Measurements from ENCODE around the gene CCNH.

CCNH gene

DNA sequence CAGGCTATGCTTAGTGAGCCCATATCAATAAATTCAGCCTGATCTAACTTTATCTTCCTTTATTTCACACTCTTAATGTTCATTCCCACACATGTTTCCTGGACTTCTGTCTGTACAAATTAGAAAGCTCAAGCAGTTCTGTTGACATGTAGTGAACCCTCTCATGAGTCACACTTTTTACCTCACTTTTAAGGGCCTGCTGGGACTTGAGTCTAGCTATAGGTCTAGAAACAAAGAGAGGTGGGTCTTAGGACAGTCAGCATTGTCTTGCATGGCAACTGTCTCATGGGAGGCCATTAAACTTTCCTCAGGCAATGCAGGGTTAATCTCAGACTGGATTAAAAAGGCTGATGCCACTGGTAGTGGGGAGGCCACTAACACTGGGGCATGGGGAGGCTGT is 8.6 kb upstream of the CCNH start:
- no peak for TF ChIP-seq JUND (IDR thresholded peaks at IDR 0.05; ENCODE audit: low read depth)
- no peak for DNase-seq (ENCODE audit: low read depth in 1 of 2, low spot score in 1 of 2)
- in situ Hi-C loops (cut with HindIII; ENCODE audit: low pct_unique_long_range_greater_than_20kb, low sequenced_read_pairs): no loop called here

GRCh38 chr5:87418506-87418905 is 5.8 kb upstream of the CCNH start:
- DNase-seq (ENCODE audit: low read depth in 1 of 2, low spot score in 1 of 2): no peak
- TF ChIP-seq JUND (IDR thresholded peaks at IDR 0.05; ENCODE audit: low read depth): no peak
- in situ Hi-C loops (cut with HindIII; ENCODE audit: low pct_unique_long_range_greater_than_20kb, low sequenced_read_pairs): no loop called here

- in situ Hi-C loops (cut with HindIII; ENCODE audit: low pct_unique_long_range_greater_than_20kb, low sequenced_read_pairs): no loop called here
- no peak for TF ChIP-seq JUND (IDR thresholded peaks at IDR 0.05; ENCODE audit: low read depth)
- DNase-seq (ENCODE audit: low read depth in 1 of 2, low spot score in 1 of 2): no peak
These were observed 564 bp upstream of the CCNH start for GRCh38 chr5:87413343-87413645.

- TF ChIP-seq JUND (IDR thresholded peaks at IDR 0.05; ENCODE audit: low read depth): no peak
- in situ Hi-C loops (cut with HindIII; ENCODE audit: low pct_unique_long_range_greater_than_20kb, low sequenced_read_pairs): no loop called here
- peak in 1 of 2 experiments; percentile 39 for DNase-seq (ENCODE audit: low read depth in 1 of 2, low spot score in 1 of 2)
These were observed 629 bp downstream of the CCNH start for GRCh38 chr5:87411973-87412629.

- no peak for DNase-seq (ENCODE audit: low read depth in 1 of 2, low spot score in 1 of 2)
- TF ChIP-seq JUND (IDR thresholded peaks at IDR 0.05; ENCODE audit: low read depth): no peak
- in situ Hi-C loops (cut with HindIII; ENCODE audit: low pct_unique_long_range_greater_than_20kb, low sequenced_read_pairs): no loop called here
These were observed 1.2 kb downstream of the CCNH start for GRCh38 chr5:87411586-87411972.

DNA sequence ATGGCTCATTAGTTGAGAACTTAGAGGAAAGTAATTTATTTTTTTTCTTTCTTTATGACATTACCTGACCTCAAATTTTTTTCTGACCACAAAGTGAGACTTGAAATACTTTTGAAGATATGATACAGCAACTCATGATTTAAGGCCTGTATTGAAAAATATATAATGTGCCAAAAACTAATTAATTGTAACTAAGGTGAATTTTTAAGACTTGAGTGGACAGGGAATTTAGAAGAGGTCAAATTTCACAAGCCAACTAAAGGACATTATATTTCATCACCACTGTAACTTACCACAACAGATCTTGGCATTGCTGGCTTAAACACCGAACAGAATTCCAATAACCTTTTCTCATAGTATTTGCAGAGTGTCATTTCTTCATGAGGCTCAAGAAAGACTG is 1.8 kb downstream of the CCNH start:
- in situ Hi-C loops (cut with HindIII; ENCODE audit: low pct_unique_long_range_greater_than_20kb, low sequenced_read_pairs): no loop called here
- TF ChIP-seq JUND (IDR thresholded peaks at IDR 0.05; ENCODE audit: low read depth): no peak

GRCh38 chr5:87408204-87408603 is 4.5 kb downstream of the CCNH start:
- no peak for TF ChIP-seq JUND (IDR thresholded peaks at IDR 0.05; ENCODE audit: low read depth)
- DNase-seq (ENCODE audit: low read depth in 1 of 2, low spot score in 1 of 2): no peak
- in situ Hi-C loops (cut with HindIII; ENCODE audit: low pct_unique_long_range_greater_than_20kb, low sequenced_read_pairs): no loop called here

More for the DNA sequence above, 1.8 kb downstream of the CCNH start:
- no peak for DNase-seq (ENCODE audit: low read depth in 1 of 2, low spot score in 1 of 2)

GRCh38 chr5:87405472-87406155 is 7.1 kb downstream of the CCNH start:
- DNase-seq (ENCODE audit: low read depth in 1 of 2, low spot score in 1 of 2): no peak
- in situ Hi-C loops (cut with HindIII; ENCODE audit: low pct_unique_long_range_greater_than_20kb, low sequenced_read_pairs): no loop called here
- no peak for TF ChIP-seq JUND (IDR thresholded peaks at IDR 0.05; ENCODE audit: low read depth)

GRCh38 chr5:87404359-87404758 is 8.4 kb downstream of the CCNH start:
- no peak for DNase-seq (ENCODE audit: low read depth in 1 of 2, low spot score in 1 of 2)
- no peak for TF ChIP-seq JUND (IDR thresholded peaks at IDR 0.05; ENCODE audit: low read depth)
- in situ Hi-C loops (cut with HindIII; ENCODE audit: low pct_unique_long_range_greater_than_20kb, low sequenced_read_pairs): no loop called here

GRCh38 chr5:87403899-87404298 is 8.8 kb downstream of the CCNH start:
- in situ Hi-C loops (cut with HindIII; ENCODE audit: low pct_unique_long_range_greater_than_20kb, low sequenced_read_pairs): no loop called here
- TF ChIP-seq JUND (IDR thresholded peaks at IDR 0.05; ENCODE audit: low read depth): no peak
- no peak for DNase-seq (ENCODE audit: low read depth in 1 of 2, low spot score in 1 of 2)

DNA sequence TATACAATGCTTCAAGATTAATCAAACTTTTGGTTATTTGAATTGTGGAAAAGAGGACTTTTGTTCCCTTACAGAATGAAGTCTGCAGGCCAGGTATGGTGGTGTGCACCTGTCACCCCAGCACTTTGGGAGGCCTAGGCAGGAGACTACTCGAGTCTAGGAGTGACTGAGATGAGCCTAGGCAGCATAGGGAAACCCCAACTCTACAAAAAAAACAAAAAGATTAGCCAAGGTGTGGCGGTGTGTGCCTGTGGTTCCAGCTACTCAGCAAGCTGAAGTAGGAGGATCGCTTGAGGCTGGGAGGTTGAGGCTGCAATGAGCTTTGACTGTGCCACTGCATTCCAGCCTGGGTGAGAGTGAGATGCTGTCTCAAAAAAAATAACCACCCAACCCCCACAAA is 9.3 kb downstream of the CCNH start:
- no peak for TF ChIP-seq JUND (IDR thresholded peaks at IDR 0.05; ENCODE audit: low read depth)
- DNase-seq (ENCODE audit: low read depth in 1 of 2, low spot score in 1 of 2): no peak
- in situ Hi-C loops (cut with HindIII; ENCODE audit: low pct_unique_long_range_greater_than_20kb, low sequenced_read_pairs): no loop called here

DNA sequence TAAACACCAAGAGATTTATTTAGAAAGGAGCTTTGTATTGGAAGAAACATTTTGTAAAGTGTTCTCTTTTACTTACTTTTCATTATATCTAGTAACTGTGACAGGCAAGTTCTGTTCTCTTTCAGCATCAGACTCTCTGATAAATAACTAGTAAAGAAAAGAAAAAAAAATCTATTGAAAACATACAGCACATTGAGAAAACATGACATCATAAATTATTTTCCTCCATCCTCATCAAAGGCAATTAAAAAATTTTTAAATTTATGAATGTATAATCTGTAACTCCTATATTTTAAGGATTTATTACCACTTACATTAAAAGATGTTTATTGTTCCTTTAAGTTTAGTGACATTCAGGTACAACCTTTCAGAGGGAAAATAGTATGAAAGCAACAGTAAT is 11.1 kb downstream of the CCNH start:
- no peak for DNase-seq (ENCODE audit: low read depth in 1 of 2, low spot score in 1 of 2)
- TF ChIP-seq JUND (IDR thresholded peaks at IDR 0.05; ENCODE audit: low read depth): no peak
- in situ Hi-C loops (cut with HindIII; ENCODE audit: low pct_unique_long_range_greater_than_20kb, low sequenced_read_pairs): no loop called here

DNA sequence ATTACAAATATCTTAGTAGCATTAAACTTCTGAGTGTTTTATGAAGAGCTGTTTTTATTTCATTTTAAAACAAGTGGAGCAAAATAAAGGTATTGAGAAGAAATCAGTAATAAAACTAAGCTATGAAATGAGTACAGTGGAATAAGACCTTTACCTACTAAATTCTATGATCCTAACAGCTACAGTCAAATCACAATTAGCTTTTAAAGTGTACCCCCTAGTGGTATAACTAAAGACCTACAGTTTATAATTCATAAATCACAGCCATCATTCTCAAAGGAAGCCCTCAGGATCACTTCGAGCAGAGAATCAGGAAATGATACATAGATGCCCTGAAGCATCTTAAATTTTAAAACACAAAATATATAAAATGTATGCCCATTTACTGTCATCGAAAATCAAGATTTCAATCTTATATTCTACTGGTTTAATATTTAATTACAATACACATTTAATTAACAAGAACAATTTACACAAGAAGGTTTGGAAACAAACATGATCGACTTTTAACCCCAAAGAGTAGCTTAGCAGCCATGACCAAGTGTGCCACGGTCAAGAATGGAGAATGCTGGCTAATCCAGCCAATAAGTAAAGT is 12.3 kb downstream of the CCNH start:
- TF ChIP-seq JUND (IDR thresholded peaks at IDR 0.05; ENCODE audit: low read depth): no peak
- in situ Hi-C loops (cut with HindIII; ENCODE audit: low pct_unique_long_range_greater_than_20kb, low sequenced_read_pairs): no loop called here
- DNase-seq (ENCODE audit: low read depth in 1 of 2, low spot score in 1 of 2): peak; percentile 6 to 37

Data from T47D (cell line).